HepG2 (cell line): ENCODE results near the gene ERLIN1. TPM values are rescaled to one million over a fixed set of nuclear protein-coding genes. Genes with fewer than 3 reads are reported as not detected.

Source experiments
- ATAC-seq: fragments of 200-7000 bp; cut with Tn5 transposase; 3 replicates; pipeline ENCODE4 v1.9.1; 2020; ENCODE audit warnings: mild to moderate bottlenecking, moderate library complexity
- BruUV-seq: library from RNA; stranded (reverse); fragments of 400-500 nt; replicated peaks from 2 replicates; lab custom pipeline; 2021; lab: Mats Ljungman, UMichigan
- CTCF ChIA-PET: fragments of 300-600 bp; formaldehyde crosslinking; extraction: SDS; loops from one replicate; lab custom pipeline; 2021; ENCODE audit warnings: low total read pairs, inconsistent platforms, low intra/inter-chr PET ratio; lab: Yijun Ruan, JAX
- POLR2A ChIA-PET: fragments of 350-600 bp; sonication (Branson Sonifier 250); formaldehyde crosslinking; loops from one replicate; lab custom pipeline; 2020; ENCODE audit warnings: antibody characterized with exemption, inconsistent platforms; lab: Yijun Ruan, JAX
- DNase-seq: peaks from one replicate; pipeline ENCODE4 v3.0.0-alpha.2; 2015; ENCODE audit warnings: low spot score
- FAIRE-seq: peaks from 3 replicates; lab custom pipeline; 2011; peaks lifted over from hg19 to GRCh38; lab: Jason Lieb, UNC
- H2AFZ ChIP-seq: one replicate; pipeline ENCODE4 v1.6.1; 2011; ENCODE audit warnings: low read length, inconsistent platforms
- H3K27ac ChIP-seq: fragments of 300-600 bp; 3 replicates; pipeline ENCODE4 v1.8.0; 2011; ENCODE audit warnings: mixed run types, mild to moderate bottlenecking, mixed read lengths, low read length, inconsistent platforms; ENCODE audit not compliant: insufficient read depth; ENCODE audit errors: extremely low read length
- H3K27me3 ChIP-seq, 2 experiments: fragments of 200-600 bp in 1 of 2; 2 replicates in 1 of 2; 3 replicates in 1 of 2; pipeline versions ENCODE4 v1.6.0 to v1.8.0; 2011; ENCODE audit warnings: low read length in 2 of 2, mild to moderate bottlenecking in 2 of 2, moderate library complexity in 2 of 2, inconsistent platforms in 1 of 2; ENCODE audit not compliant: insufficient read depth in 2 of 2, control insufficient read depth in 1 of 2
- H3K36me3 ChIP-seq, 2 experiments: fragments of 200-600 bp in 1 of 2; replicated peaks in 1 of 2; 2 replicates in 1 of 2; 3 replicates in 1 of 2; pipeline versions ENCODE4 v1.5.1 to v1.8.0; 2011; ENCODE audit warnings: low read length in 2 of 2, inconsistent platforms in 1 of 2; ENCODE audit not compliant: insufficient read depth in 2 of 2, control insufficient read depth in 1 of 2
- H3K4me1 ChIP-seq: 2 replicates; pipeline ENCODE4 v1.5.1; 2012; ENCODE audit warnings: low read length, inconsistent platforms; ENCODE audit not compliant: insufficient read depth
- H3K4me2 ChIP-seq: 2 replicates; pipeline ENCODE4 v1.6.0; 2011; ENCODE audit warnings: low read depth, low read length, inconsistent platforms
- H3K4me3 ChIP-seq, 3 experiments: fragments of 200-600 bp in 1 of 3; sonication (generic), shearing (Covaris generic) in 1 of 3; replicated peaks in 1 of 3; 2 replicates each; pipeline ENCODE4 v1.5.1; 2011 to 2016; ENCODE audit warnings: low read length in 3 of 3, inconsistent platforms in 2 of 3, low read depth in 2 of 3, mild to moderate bottlenecking in 2 of 3, control low read depth in 1 of 3, mixed read lengths in 1 of 3; ENCODE audit not compliant: insufficient read depth in 1 of 3
- H3K79me2 ChIP-seq: one replicate; pipeline ENCODE4 v1.6.1; 2011; ENCODE audit warnings: low read length, inconsistent platforms; ENCODE audit not compliant: insufficient read depth
- H3K9ac ChIP-seq: 2 replicates; pipeline ENCODE4 v1.6.0; 2011; ENCODE audit warnings: mild to moderate bottlenecking, low read depth, low read length, inconsistent platforms; ENCODE audit not compliant: insufficient read depth
- H3K9me3 ChIP-seq: 2 replicates; pipeline ENCODE4 v1.5.1; 2012; ENCODE audit warnings: mild to moderate bottlenecking, low read length
- H4K20me1 ChIP-seq: 2 replicates; pipeline ENCODE4 v1.6.0; 2011; ENCODE audit warnings: inconsistent platforms, mild to moderate bottlenecking, low read length, moderate library complexity; ENCODE audit not compliant: insufficient read depth
- BHLHE40 ChIP-seq: IDR thresholded peaks from 2 replicates; pipeline ENCODE4 v1.6.1; 2011; ENCODE audit warnings: low read length, improper control_type of control experiment
- DNMT1 ChIP-seq: sonication (generic); formaldehyde crosslinking; IDR thresholded peaks from 2 replicates; pipeline ENCODE4 v1.5.1; 2020; ENCODE audit warnings: mild to moderate bottlenecking, missing genetic modification reagents
- DPF2 ChIP-seq: sonication (generic); formaldehyde crosslinking; IDR thresholded peaks from 2 replicates; pipeline ENCODE4 v1.4.0; 2020; ENCODE audit warnings: mild to moderate bottlenecking, low read depth, missing genetic modification reagents, borderline replicate concordance
- HDAC1 ChIP-seq: sonication (generic); formaldehyde crosslinking; IDR thresholded peaks from 2 replicates; pipeline ENCODE4 v1.5.1; 2020; ENCODE audit warnings: mild to moderate bottlenecking, missing genetic modification reagents
- KDM5B ChIP-seq: sonication (generic); formaldehyde crosslinking; IDR thresholded peaks from 2 replicates; pipeline ENCODE4 v1.4.0; 2020; ENCODE audit warnings: missing genetic modification reagents, mild to moderate bottlenecking, borderline replicate concordance
- MED1 ChIP-seq: sonication (generic); formaldehyde crosslinking; IDR thresholded peaks from 2 replicates; pipeline ENCODE4 v1.4.0; 2020; ENCODE audit warnings: missing genetic modification reagents
- NFAT5 ChIP-seq: sonication (generic); formaldehyde crosslinking; IDR thresholded peaks from 2 replicates; pipeline ENCODE4 v1.4.0; 2020; ENCODE audit warnings: missing genetic modification reagents
- NFE2L2 ChIP-seq: fragments of 150-350 bp; IDR thresholded peaks from 2 replicates; pipeline ENCODE4 v1.6.1; 2014; ENCODE audit warnings: low read length
- PTBP1 ChIP-seq: fragments of 200-400 bp; formaldehyde crosslinking; IDR thresholded peaks from 2 replicates; pipeline ENCODE4 v1.6.1; 2018; ENCODE audit warnings: low read length, low read depth; ENCODE audit not compliant: poor library complexity, severe bottlenecking
- RFX5 ChIP-seq: IDR thresholded peaks from 2 replicates; pipeline ENCODE4 v1.6.1; 2011; ENCODE audit warnings: low read depth, low read length, improper control_type of control experiment
- SIN3B ChIP-seq: fragments of 150-350 bp; IDR thresholded peaks from 2 replicates; pipeline ENCODE4 v1.6.1; 2014; ENCODE audit warnings: low read length
- TAF1 ChIP-seq: sonication (generic); formaldehyde crosslinking; IDR thresholded peaks from 2 replicates; pipeline ENCODE4 v1.4.0; 2020; ENCODE audit warnings: missing genetic modification reagents
- TFAP4 ChIP-seq: sonication (generic); IDR thresholded peaks from 2 replicates; pipeline ENCODE4 v1.6.1; 2016; ENCODE audit warnings: low read depth, borderline replicate concordance
- ZBTB38 ChIP-seq: sonication (generic); formaldehyde crosslinking; IDR thresholded peaks from 2 replicates; pipeline ENCODE4 v1.5.1; 2020; ENCODE audit warnings: mild to moderate bottlenecking, missing genetic modification reagents
- ZBTB7B ChIP-seq: sonication (generic); formaldehyde crosslinking; IDR thresholded peaks from 2 replicates; pipeline ENCODE4 v1.4.0; 2020; ENCODE audit warnings: missing genetic modification reagents
- ZNF556 ChIP-seq: sonication (generic); formaldehyde crosslinking; IDR thresholded peaks from 2 replicates; pipeline ENCODE4 v1.4.0; 2020; ENCODE audit warnings: mild to moderate bottlenecking, missing genetic modification reagents, borderline replicate concordance
- ZNF737 ChIP-seq: sonication (generic); formaldehyde crosslinking; IDR thresholded peaks from 2 replicates; pipeline ENCODE4 v1.5.0; 2020; ENCODE audit warnings: missing genetic modification reagents, mild to moderate bottlenecking, borderline replicate concordance
- WGBS: methylation state at CpG from one replicate; pipeline ENCODE4 v1.1.6; 2017; ENCODE audit warnings: low lambda C conversion rate; 5-methylcytosine and 5-hydroxymethylcytosine counted together
- in situ Hi-C: cut with HindIII; loops from 2 replicates; pipeline ENCODE4 v1.10.0; 2017; ENCODE audit warnings: low pct_unique_long_range_greater_than_20kb; ENCODE audit not compliant: extremely low pct_ligation_motif_present
- intact Hi-C: fragments of 100-400 bp; cut with micrococcal nuclease; formaldehyde crosslinking; loops from one replicate; pipeline ENCODE4 v1.10.0; 2022; ENCODE audit not compliant: unreplicated experiment
- polyA plus RNA-seq, 8 experiments: library from polyadenylated mRNA; depleted of rRNA in 3 of 8; stranded (reverse) in 7 of 8; unstranded in 1 of 8; fragments of >200 nt; fragmentation: Illumina TruSeq in 4 of 8; extraction: Trizol in 4 of 8; gene quantifications; 2 replicates each; pipeline versions ENCODE4 v1.2.1 to v1.2.3, GENCODE V29; 2011 to 2016; ENCODE audit warnings: low read depth in 4 of 8, missing spikeins in 1 of 8, mixed read lengths in 1 of 8; ENCODE audit not compliant: insufficient read depth in 1 of 8
- total RNA-seq, 5 experiments: library from RNA; depleted of rRNA; stranded (reverse); fragments of >200 nt; fragmentation: Illumina TruSeq; extraction: Trizol; gene quantifications; 2 replicates each; pipeline ENCODE4 v1.2.3, GENCODE V29; 2016; ENCODE audit warnings: low read depth in 1 of 5

ERLIN1 gene
- total and polyA plus RNA-seq, 2 of the 13 experiments (the other 11 are each of a cell fraction or from before 2014, with no cell fraction given) = 56.8 to 69.3 TPM

- WGBS = 99% methylated on average over 2 of the region's 2 CpGs
- peaks cover 12% of the 10 kb centered on the region for H3K4me1 ChIP-seq
- no peak overlapping the region for H3K9ac ChIP-seq
- no peak overlapping the region for H3K4me2 ChIP-seq
- intact Hi-C loops (no loop called here), in situ Hi-C loops (no loop called here)
- BruUV-seq = no TSS peak
- peaks cover 21% of the 10 kb centered on the region for H3K79me2 ChIP-seq
- H3K9me3 ChIP-seq = no peaks in the 10 kb centered on the region
- no peak overlapping the region for H3K4me3 ChIP-seq
- H3K27me3 ChIP-seq = no peaks in the 10 kb centered on the region
- no peak for DNase-seq
- no peak for TF ChIP-seq ZNF556
- no peak for TF ChIP-seq TFAP4
- TF ChIP-seq MED1 (CRISPR knock-in tag) = no peak
- no peak for TF ChIP-seq NFAT5
- TF ChIP-seq RFX5 = no peak
- TF ChIP-seq HDAC1 (CRISPR knock-in tag) = no peak
- TF ChIP-seq ZBTB38 = no peak
- no peak for TF ChIP-seq DNMT1 (CRISPR knock-in tag)
- TF ChIP-seq ZBTB7B (CRISPR knock-in tag) = no peak
- TF ChIP-seq KDM5B (CRISPR knock-in tag) = no peak
- TF ChIP-seq BHLHE40 = no peak
- TF ChIP-seq SIN3B = no peak
- no peak for TF ChIP-seq DPF2 (CRISPR knock-in tag)
- TF ChIP-seq NFE2L2 = no peak
- TF ChIP-seq PTBP1 = no peak
- TF ChIP-seq TAF1 (CRISPR knock-in tag) = no peak
- TF ChIP-seq ZNF737 (CRISPR knock-in tag) = no peak
- H4K20me1 ChIP-seq = no peaks in the 10 kb centered on the region
- no peak overlapping the region for H2AFZ ChIP-seq
- POLR2A ChIA-PET = no interaction called here
- H3K36me3 ChIP-seq = peaks cover 9 to 64% of the 10 kb centered on the region in 2 experiments; a peak in 4 of 5 replicates
- ATAC-seq = no peak
- H3K27ac ChIP-seq = no peak overlapping the region
- CTCF ChIA-PET = no interaction called here
- FAIRE-seq = no peak
These were observed 27.6 kb downstream of the ERLIN1 start for GRCh38 chr10:100158044-100158805.
